Ramos (cell line): ENCODE measurements around the gene C6orf136.
"Not testable (repeated sequence)": the region's sequence is repeated elsewhere in the genome, so short reads cannot be mapped to it uniquely, and the experiment has no call there.

Source experiments
- in situ Hi-C: fragments of 300-500 bp; cut with MboI; formaldehyde crosslinking; loops from one replicate; pipeline ENCODE4 v1.14.3; 2022; ENCODE audit warnings: low sequenced_read_pairs; ENCODE audit not compliant: unreplicated experiment

The C6orf136 gene

DNA sequence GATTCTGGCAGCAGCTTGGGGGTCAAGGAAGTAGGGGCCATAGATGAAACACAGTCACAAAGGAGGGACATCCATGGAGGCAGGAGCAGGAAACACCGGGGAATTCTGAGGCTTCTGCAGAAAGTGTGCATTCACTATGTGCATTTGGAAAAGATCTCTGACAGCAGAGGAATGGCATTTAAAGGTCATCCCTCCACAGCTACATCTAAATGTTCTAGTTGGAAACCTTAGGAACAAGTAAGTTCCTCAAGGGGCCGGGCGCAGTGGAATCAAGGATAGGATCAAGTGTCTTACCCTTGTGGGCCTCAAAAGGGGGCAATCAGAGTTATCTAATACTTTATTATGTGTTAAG is 8.8 kb downstream of the C6orf136 start:
- in situ Hi-C loops: no loop called here

DNA sequence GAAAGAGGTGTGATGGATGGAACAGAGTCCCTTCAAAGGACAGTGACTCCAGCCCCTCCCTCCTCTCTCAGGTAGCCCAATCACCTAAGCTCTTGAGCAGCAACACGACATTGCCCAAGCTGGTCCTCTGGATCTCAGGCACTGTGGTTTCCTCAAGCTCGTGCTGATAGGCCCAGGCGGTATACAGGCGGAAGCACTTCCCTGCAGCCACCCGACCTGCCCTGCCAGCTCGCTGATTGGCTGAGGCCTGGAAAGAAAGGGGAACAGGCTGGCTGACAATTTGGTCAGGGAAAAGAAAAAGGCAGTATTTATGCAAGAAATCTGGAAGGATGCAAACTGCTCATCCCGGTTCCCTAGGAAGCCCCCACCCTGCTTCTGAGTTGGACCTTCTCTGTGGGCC is 9.6 kb downstream of the C6orf136 start:
- in situ Hi-C loops: no loop called here

DNA sequence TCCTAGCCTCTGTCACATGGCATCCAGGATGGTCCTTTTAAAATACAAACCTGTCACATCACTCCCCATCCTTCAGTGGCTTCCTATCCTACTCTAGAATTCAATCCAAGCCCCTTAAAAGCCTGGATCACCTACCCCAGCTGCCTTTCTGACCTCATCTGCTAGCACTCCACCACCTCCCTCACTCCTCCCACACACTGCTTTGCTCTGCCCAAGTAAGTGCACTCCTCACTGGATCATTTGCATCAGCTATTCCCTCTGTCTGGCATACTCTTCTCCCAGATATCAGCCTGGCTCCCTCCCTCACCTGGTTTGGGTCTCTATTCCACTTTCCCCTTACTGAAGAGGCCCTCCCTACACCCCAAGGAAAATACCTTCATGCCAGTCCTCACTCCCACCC is 10.5 kb downstream of the C6orf136 start:
- in situ Hi-C loops: no loop called here

DNA sequence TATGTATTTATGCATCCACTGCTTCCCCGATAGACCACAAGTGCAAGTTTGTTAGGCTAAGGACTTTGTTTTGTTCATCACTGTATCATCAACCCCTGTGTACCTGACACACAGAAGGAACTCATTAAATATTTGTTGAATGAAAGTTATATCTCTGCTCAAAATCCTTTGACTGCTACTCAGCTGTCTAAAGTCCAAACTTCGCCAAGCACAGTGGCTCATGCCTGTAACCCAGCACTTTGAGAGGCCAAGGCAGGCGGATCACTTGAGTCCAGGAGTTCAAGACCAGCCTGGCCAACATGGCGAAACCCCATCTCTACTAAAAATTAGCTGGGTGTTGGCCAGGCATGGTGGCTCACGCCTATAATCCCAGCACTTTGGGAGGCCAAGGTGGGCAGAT is 11.0 kb downstream of the C6orf136 start:
- in situ Hi-C loops: not testable (repeated sequence)

DNA sequence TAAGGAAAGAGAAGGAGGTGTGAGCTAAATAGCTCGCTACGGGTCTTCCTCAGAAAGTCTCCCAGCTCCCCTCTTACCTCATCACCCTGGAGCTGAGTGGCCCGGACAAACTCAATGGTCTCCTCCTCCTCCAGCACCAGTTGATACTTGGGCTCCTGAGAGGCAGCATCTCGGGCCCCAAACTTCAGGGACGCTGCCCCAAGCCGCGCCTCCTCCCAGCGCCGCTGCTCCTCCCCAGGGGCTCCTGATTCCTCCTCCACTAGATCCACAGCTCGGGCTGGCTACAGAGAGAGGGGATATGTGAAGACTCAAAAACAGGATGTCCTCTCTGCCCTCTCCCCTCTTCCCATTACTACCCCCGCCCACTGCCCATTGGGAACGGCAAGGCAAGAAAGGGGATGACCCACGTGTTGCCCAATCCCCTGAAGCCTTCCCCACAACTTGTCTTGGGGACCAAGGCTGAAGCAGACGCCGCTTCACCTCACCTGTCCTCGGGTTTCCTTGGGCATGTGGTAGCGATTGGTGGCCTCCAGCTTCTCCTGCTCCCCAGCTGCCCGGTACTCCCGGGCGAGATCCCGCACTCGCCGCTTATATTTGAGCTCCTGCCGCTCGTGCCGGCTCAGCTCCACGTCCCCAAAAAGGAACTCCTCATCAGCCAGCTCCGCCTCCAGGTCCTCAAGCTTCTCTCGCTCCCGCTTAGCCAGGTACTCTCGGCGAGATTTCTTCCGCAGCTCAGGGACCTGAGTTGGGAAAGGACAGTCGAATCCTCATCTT is 18.2 kb downstream of the C6orf136 start:
- in situ Hi-C loops: no loop called here

DNA sequence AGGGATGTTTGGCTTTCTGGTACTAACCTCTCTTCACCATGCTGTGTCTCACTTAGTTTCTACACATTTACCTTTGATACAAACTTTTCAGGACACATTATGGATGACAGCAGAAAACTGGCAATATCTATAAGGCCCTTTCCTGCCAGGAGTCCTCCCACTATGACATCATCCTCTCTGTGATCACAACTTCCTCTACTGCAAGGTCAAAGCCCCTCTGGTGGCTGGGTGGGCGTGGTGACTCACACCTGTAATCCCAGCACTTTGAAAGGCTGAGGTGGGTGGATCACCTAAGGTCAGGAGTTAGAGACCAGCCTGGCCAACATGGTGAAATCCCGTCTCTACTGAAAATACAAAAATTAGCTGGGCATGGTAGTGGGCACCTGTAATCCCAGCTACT is 19.4 kb downstream of the C6orf136 start:
- in situ Hi-C loops: not testable (repeated sequence)

DNA sequence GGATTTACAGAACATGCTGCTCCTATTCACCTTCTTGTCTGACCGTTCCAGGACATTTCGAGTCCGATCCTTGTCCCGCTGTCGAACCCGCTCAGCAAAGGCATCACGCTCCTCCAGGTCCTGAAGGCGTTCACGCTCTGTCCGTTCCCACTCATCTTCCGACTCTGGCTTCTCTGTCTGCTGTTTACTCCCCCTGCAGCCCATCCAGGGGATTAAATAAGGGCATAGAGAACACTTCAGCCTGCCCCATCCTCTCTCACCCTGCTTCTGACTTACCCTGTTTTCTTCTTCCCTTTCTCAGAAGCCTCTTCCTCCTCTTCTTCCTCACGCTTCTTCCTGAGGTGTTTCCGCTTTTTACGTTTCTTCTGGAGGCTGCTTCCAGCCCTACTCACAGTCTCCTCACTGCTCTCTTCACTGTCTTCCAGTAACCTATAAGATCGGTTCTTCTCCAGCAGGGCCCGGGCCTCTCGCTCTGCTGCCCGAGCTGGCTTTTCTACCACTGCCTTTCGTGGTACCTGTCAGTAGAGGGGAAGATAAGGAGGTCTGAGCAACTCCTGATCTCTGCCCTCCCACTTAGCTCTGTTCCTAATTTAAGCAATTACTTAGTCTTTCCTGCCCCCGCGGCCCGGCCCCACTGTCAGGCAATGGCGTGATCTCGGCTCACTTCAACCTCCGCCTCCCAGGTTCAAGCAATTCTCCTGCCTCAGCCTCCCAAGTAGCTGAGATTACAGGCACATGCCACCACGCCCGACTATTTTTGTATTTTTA is 24.0 kb downstream of the C6orf136 start:
- in situ Hi-C loops: loop anchor here (5.0 kb wide), 1 partner anchor 56 kb away; no protein-coding TSS in a partner anchor

DNA sequence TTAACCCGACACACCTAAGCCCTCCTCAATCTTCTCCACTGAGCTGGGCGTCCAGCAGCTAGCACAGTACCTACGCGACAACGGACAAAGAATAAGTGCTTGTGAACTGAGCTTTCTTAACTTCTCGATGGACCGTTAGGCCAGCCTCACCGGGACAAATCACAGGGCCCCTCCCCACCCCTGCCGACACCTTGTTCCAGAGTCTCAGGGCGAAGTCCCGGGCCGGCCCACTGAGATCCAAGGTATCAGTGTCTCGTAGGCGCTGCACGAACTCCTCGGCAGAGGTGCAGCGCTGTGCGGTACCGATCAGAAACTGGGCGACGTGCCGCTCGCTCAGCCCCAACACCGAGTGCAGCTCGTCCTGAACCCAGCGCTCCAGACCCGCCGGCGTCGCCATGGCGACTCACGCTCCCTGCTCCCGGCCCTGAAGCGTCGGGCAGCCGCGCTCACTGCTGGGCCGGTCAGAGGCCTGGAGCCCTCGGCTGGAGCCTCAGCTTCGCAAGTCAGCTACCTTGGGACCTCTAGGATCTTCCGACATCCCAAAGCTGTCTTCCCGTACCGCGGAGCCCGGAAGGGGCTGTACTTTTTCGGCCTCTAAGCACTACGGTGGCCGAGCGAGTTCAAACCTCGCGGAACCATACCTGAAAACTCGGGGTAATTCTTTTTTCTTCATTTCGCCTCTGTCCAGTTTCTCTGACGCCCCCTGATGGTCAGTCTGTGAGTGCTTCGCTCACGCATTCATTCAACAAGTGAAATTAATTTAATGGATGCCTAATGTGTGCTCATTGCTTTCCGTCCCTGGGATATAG is 25.7 kb downstream of the C6orf136 start, which contains the start of gene DHX16:
DHX16 (minus strand) TSS at position 562 of the 809 bp plus-strand sequence; CDS start at position 397, 165 bp downstream.
- in situ Hi-C loops: loop anchor here (5.0 kb wide), 1 partner anchor 55 kb away; no protein-coding TSS in a partner anchor

DNA sequence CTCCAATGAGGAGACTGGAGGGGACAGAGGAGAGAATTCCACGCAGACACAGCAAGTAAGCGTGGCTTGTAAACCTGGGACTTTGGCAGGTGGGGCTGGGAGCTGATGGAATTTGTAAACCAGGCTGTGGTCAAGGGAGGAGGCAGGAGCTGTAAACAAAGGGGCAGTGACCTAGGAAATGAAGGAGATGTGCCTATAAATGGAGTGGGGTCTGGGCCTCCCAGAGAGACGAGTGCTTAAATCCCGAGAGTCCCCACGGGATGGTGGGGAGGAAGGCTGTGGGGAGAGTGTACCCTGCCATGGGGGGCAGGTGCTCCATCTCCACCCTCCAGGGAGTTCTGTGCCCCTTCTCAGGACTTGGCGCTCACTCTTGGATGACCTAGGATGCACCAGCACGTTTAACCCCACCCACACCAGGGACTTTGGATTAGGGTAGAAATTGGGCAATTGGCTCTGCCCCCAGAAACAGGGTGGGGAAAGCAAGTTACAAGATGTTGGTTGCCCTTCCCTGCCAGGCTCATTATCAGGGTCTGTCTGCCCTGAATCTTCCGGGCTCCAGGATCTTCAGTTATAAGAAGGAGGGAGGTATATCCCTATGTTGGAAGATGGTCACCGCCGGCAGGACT is 29.8 kb downstream of the C6orf136 start:
- in situ Hi-C loops: no loop called here

DNA sequence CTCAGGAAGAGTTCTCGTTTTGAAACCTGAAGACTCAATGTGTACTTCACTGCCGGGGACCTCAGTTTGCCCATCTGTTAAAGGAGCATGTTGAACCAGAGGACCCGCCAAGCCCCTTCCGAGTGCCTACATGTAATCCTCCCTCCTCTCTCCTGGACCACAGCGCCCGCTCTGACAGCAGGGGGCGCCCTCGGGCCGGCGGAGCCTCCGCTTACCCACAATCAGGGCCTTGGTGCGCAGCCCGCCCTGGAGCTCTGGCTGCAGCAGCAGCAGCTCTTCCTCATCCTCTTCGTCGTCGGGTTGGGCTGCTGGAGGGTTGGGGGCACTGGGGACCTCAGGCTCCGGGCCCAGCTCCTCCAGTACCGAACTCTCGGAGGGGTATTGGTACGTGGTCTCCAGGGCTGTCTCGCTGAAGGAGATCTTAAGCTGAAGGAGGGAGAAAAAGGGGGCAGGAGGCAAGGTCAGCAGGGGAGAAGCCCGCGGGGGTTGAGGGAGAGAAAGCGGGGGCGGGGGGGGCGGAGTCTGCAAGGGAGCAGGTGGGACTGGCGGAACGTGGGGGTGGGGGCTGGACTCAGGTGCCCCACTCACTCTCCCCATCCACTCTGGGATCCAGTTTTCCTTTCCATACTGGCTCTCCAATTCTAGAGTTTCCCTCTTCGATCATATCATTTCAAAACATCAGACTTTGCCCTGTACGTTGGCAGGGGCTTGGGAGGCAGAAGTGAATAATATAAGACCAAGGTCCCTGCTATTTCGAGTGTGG is 32.2 kb downstream of the C6orf136 start:
- in situ Hi-C loops: no loop called here

DNA sequence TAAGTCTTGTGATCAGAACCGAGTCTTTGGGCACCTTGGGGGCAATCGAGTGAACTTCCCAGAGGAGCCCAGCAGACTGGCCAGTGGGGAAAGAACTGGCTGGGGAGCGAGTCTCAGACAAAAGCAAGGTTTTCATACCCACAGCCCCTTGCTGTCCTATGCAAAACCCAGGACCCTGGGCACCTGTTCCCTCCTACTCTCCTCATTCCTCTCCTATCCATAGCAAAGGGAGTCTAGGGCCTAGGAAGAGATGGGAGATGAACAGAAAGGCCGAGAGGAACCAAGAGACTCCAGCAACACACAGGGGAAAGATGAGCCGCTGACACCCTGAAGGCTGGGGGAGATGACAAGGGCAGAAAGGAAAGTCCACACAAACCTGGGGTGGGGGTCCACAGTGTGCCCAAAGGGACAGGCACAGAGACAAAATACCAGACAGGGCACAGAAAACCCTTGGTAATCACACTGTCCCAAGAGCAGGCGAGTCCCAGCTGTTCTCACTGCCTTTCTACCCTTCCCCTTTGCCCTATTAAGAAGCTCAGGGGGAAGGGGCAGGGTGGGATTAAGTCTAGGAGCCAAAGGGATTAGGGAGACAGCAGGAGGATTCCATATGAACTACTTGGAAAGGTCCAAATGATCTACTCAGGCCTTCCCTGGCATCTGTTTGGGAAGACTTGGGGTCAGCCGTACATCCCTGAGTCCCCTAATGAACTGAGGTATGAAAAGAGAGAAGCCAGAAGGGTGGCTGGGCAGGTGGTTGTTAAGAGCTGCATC is 33.0 kb downstream of the C6orf136 start:
- in situ Hi-C loops: no loop called here

DNA sequence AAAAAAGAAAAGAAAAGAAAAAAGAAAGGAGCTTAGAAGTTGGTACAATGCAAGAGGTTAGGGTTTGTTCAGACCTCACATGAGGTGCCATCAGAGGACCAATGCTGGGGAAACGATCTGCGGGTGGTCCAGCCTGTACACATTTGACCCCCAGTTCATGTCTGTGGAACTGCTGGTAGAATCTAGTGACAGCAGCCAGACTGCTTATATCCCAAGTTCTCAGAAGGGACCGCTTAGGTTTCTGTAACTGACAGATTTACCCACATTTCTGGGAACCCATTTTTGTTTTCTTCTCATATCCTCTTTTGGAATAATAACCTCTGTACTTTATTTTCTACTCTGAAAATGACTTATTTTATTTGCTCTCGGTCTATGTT is 34.8 kb downstream of the C6orf136 start:
- in situ Hi-C loops: no loop called here

DNA sequence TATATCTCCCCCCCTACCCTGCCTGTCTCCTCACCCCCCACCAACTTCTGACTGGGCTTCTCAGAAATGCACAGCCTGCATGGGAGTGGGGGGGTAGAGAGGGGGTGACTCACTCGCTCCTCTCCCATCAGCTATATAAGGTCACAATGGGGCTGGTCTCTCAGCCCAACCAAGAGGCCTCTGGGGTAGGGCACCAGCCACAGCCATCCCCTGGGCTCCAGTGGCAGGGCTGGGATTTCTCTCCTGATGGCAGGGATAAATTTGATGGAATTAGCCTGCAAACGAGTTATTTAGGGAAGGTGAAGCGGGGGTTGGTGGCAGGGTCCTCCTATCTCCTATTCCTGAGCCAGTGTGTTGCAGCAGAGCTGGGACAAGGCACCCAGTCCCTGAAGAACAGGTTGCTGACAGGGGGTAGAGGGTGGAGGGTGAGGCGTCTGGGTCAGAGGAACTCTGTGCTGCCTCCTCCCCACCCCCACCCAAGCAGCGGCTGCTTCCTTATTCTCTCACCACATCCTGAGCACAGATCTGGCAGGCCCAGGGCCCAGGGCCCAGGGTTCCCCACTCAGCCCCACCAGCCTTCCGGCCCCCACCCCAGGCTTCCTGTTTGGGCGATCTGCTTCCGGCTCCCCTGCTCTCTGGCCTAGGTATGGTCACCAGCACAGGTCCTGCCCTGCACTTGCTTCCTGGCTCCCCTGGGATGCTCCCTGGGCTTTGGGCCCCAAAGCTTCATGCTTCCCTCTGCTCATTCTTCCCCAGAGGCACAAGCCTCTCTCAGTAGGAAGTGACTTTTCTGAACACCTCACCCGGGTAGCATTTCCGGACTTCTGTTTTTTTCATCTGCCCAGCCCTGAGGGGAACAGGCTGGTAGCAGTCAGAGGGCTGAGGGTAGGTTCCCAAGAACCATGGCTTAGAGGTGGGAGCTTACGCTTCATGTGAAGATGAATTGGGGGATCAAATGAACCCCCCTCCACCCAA is 35.5 kb downstream of the C6orf136 start:
- in situ Hi-C loops: no loop called here

DNA sequence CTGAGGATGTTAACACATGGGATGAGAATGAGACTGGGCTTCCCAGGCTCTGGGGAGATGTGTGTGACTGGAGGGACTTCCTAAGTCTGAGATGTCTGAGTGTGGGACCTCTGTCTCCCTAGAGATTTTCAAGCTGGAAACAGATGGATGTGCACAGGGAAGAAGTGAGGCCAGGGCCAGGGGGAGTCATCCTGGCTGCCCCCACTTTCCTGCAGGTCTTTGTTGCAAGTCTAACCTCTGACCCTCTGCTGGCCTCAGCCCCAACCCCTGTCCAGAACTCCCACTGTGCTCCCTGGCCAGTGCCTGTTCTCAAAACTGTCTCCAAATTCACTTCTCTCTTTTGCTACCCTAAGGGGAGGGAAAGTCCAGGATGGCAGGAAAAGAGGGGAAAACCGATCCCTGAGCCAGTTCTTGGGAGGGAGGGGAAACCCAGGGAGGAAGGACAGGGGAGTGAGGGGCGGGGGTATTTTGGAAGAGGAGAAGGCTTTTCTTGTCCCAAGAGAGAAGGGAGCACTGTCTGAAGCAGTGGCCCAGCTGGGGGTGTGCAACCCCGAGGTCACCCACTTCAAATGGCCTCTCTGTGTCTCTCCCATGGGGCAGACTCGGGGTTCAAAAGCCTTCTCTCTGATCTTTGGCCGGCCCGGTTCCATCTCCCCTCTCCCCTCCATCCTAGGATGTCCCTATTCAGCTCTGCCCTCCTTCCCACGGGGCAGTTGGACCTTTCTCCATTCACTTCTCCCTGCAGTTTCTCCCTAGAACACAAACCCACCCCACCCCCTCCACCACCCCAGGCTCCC is 36.4 kb downstream of the C6orf136 start:
- in situ Hi-C loops: no loop called here

DNA sequence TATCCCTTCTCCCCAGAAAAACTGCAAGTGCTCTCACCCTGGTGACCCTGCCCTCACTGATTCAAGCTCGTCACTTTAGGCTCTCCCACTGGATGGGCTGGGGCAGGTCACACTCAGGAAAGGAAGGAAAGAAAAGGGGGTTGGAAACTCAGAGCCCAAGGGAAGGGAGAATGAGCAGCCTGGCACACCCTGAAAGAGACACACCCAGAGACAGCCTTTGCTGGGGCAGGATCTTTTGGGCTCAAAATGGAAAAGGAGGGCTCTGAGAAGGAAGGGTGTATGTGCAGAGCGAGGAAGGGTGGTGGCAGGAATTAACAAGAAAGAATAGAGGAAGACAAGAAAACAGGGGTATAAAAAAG is 37.0 kb downstream of the C6orf136 start:
- in situ Hi-C loops: no loop called here

DNA sequence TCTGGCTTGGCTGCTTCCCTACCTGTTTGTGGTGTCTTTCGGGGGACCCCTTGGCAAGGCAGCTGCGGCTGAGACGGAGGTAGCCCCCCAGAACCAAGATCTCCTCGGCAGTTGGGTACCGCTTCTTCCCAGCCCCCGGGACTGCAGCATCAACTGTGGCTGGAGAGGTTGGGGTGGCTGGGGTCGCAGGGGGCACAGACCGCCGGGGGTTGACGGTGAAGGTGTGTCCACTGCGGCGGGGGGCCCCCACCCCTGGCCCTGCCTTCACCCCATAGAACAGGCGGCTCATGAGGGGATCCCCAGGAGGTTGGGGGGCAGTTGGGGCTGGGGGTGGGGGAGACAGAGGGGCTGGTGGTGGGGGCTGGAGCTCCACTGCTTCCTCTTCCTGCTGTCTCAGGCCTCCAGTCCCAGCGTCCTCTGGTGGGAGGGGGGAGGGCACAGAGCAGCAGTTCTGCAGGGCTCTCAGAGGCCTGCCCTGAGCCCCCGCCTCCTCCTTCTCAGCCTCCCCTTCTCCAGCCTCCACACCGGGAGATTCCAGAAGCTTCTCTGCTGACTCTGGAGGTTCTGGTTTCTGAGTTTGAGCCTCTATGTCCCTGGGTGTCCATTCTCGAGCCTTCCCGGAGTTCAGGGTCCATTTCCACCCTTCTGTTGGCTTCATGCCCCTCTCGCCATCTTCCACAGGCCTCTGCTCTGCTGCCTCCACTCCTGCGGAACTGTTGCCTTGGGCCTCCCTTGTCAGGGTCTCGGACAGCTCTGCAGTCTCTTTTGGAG is 37.6 kb downstream of the C6orf136 start:
- in situ Hi-C loops: no loop called here
